ENCODE data around the gene MEAF6.
"Not testable (repeated sequence)": the region's sequence is repeated elsewhere in the genome, so short reads cannot be mapped to it uniquely, and the experiment has no call there.

The MEAF6 gene

DNA sequence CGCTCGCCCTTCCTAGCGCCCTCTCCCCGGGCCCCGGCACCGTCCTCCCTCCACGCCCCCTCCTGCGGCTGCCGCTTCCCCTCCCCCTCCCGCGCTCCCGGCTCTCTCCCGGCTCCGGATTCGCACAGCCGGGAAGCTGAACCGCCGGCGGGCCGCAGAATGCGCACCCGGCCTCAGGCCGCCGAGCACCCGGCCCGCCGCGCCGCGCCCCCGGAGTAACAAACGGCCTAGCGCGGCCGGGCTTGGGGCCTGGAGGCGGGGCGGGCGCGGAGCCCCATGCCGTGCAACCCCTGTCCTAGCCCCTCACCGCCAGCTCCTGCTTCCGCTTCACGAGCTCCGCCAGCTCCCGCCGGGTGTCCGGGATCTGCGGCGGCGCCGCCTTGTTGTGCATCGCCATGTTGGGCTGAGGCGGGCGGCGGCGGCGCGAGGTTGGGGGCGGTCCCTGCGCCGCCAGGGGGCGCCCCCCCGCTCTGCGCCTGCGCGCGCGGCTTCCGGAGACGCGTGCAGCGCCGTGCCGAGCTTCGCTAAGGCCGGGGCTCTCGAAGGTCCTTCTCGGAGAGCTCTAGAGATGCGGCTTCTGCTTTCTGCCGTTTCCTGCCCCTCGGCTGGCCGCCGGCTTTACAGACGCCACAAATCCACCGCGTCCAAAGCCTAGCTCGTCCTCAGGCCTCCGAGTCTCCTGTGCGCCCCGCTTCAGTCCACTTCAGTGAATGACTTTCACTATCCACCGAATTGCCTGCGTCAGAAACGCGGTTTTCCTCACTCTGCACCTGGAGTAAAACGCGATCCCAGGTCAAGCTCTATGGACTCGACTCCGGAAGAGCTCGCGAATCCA is at the start of gene MEAF6:
Gene MEAF6, minus strand, starts transcription at position 417 of the 835 bp plus-strand sequence. Its CDS starts 20 bp downstream, at position 397.
- peak; percentile 82 to 88 for DNase-seq

GRCh38 chr1:37562984-37563383 is 48.4 kb upstream of the MEAF6 start:
- DNase-seq = no peak

DNA sequence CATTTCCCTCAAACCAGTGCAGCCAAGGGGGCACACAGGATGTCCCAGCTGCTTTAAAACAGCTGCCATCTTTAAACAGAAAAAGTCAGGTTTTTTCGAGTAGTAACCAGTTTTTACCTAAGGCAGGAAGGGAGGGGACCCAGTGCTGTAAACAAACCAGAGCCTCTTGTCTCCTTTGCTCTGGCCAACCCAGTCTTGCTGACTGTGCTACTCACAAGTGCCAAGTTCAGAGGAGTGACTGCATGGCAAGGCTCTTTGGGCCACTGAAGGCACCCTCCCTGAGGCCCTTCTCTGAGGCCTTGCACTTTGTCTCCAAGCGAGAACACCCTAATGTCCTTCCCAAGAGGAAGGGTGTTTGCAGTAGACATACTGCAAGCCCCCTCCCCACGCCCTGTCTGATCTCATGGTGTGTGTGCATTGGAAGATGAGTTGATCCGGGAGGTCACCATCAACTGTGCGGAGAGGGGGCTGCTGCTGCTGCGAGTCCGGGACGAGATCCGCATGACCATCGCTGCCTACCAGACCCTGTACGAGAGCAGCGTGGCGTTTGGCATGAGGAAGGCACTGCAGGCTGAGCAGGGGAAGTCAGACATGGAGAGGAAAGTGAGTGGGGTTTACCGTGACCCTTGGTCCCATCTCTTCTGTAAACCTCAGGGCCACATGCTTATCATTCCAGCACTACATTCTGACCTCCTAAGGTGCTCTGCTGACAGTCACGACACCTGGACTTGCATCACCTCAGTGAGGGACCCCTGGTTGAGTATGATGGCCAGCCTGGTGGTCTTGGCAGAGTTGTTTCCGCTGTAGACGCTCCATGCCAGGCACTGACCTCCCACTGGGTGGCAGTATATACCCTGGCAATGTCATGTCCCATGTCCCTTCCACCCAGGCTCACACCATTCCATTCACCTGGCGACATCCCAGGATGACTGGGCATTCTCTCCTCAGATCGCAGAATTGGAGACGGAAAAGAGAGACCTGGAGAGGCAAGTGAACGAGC is 46.9 kb upstream of the MEAF6 start:
- DNase-seq = peak; percentile 9 to 42

DNA sequence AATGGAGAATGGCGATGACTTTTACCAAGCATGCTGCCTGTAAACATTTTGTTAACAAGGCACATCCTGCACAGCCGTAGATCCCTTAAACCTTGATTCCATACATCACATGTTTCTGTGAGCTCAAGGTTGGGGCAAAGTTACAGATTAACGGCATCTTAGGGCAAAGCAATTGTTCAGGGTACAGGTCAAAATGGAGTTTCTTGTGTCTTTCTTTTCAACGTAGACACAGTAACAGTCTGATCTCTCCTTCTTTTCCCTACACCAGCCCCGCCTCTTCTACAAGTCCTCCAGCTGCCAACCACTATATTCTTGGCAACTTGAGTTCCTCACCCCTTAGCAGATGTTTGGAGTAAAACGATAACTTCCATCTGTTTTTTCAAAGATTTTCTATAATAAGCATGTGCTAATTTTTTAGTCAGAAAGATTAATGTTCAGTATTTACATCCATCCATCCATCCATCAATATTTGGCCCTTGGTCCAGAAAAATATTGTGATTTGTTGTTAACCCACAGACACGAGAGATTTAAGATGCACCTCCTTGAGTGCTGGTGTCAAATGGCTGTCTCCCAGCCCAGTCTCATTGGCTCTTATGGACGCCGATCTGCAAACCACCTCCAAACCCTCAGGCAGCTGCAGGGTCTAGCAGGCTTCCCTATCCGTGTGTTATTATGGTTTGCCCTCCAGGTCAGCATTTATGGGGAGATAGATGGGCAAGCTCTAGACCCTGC is 46.0 kb upstream of the MEAF6 start:
- DNase-seq = no peak

GRCh38 chr1:37559957-37560379 is 45.4 kb upstream of the MEAF6 start:
- not testable (repeated sequence) for DNase-seq

DNA sequence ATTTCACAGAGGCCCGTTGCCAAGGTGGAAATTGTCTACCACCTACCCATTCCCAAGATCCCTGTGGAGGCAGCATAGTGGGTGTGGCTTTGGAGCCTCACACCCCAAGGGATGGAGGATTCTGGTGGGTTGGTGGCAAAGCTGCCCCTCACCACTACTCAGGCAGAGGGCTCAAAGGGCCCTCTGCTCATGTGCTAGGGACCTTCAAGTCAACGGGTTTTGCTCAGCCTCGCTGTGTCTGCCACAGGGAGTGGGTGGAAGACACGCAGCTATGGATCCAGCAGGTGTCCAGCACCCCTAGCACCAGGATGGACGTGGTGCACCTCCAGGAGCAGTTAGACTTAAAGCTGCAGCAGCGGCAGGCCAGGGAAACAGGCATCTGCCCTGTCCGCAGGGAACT is 44.5 kb upstream of the MEAF6 start:
- DNase-seq = no peak

GRCh38 chr1:37558411-37558810 is 43.8 kb upstream of the MEAF6 start:
- no peak for DNase-seq

DNA sequence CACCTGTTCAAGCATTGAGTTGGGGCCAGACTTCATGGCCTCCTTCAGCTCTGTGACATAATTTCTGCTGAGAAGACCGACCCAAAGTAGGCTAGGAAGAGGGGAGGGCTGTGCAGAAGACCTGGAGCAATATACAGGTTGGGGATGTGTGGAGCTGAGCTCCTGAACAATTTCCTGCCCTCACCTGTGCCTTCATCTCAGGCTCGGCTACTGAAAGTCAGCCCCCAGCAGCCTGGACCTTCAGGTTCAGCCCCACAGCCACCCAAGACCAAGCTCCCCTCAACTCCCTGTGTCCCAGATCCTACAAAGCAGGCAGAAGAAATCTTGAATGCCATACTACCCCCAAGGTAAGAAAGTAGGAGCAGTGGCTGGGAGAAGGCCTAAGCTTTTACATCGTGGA is 42.8 kb upstream of the MEAF6 start:
- no peak for DNase-seq

DNA sequence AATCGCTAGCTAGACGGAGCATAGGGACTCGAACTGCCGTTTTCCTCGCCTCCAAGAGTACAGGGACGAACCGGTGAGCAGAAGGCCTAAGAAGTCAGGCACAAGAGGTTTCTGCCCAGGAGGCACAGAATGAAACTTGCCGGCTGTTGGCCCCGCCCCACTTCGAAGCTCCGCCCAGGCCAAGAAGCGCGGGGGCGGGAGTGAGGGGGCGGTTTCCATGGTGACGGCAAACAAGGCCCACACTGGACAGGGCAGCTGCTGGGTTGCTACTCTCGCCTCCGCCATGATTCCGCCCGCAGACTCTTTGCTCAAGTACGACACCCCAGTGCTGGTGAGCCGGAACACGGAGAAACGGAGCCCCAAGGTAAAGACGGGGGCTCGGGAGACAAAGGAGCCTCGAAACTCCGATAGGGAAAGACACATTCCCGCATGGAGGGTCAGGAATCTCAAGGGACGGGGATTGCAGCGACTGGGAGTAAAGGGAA is 42.2 kb upstream of the MEAF6 start, which contains the start of gene DNALI1:
Gene DNALI1, plus strand, starts transcription at position 229 of the 485 bp plus-strand sequence. Its CDS starts 55 bp downstream, at position 284.
- peak; percentile 25 to 37 for DNase-seq

DNA sequence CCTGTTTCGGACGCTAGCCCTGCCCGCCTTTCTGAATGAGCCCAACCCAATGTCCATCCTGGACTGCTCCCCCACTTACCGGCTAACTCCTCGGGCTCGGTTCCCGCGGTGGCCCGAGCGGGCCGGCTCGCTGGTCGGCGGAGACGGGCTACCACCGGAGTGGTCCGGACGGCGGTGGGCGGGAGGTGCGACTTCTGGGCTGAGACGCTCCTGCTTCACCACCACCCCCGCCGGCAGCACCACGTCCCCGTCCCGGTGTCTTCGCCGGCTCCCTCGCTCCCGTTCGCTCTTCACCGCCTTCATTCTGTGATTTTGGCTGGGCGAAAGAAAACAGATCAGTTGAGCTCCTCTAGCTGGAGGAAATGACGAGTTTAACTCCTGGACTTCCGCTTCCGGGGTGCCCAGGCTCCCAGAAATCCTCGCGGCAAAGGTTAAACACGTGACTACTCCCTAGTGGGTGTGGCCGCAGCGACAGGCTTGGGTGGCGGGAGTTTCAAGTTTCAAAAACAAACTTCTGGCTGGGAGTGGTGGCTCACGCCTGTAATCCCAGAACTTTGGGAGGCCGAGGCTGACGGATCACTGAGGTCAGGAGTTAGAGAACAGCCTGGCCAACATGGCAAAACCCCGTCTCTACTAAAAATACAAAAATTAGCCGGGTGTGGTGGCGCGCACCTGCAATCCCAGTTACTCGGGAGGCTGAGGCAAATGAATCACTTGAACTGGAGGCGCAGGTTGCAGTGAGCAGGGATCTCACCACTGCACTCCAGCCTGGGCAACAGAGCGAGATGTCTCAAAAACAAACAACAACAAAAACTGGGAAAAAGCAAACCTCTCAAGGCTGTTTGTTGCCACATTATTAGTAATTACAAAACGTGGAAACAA is 39.6 kb upstream of the MEAF6 start, which contains the start of gene SNIP1:
Gene SNIP1, minus strand, starts transcription at position 367 of the 882 bp plus-strand sequence. Its CDS starts 64 bp downstream, at position 303.
- peak; percentile 93 to 94 for DNase-seq

DNA sequence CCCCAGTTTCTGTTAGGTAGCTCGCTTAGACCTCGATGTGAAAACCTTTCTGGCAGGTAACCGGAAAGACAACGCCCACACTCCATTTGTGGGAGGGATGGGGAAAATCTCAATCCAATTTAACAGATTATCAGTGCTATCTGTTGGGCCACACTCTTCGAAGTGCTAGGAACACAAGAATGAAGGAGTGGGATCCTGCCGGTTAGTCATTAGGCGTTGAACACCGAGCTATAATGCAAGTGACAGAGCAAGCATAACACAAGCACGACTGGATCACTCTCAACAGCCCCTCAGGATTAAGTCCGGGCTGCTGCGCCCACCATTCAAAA is 39.0 kb upstream of the MEAF6 start:
- no peak for DNase-seq

DNA sequence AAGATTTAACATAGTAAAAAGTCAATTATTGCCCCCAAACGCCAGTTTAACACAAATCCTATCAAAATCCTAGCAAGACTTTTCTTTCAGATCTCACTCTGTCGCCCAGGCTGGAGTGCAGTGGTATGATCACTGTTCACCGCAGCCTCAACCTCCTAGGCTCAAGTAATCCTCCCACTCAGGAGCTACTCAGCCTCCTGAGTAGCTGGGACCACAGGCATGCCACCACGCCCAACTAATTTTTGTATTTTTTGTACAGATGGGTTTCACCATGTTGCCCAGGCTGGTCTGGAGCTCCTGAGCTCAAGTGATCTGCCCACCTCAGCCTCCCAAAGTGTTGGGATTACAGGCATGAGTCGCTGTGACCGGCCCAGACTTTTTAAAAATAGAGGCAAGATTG is 34.8 kb upstream of the MEAF6 start:
- DNase-seq = no peak

DNA sequence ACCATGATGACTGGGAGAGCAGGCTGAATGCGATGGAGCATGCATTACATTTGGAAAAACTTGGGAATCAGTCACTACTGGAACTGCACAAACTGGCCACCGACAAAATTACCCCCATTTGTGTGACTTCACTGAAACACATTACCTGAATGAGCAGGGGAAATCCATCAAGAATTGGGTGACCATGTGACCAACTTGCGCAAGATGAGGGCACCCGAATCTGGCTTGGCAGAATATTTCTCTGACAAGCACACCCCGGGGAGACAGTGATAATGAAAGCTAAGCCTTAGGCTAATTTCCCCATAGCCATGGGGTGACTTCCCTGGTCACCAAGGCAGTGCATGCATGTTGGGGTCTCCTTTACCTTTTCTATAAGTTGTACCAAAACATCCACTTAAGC is 30.5 kb upstream of the MEAF6 start:
- DNase-seq = no peak

DNA sequence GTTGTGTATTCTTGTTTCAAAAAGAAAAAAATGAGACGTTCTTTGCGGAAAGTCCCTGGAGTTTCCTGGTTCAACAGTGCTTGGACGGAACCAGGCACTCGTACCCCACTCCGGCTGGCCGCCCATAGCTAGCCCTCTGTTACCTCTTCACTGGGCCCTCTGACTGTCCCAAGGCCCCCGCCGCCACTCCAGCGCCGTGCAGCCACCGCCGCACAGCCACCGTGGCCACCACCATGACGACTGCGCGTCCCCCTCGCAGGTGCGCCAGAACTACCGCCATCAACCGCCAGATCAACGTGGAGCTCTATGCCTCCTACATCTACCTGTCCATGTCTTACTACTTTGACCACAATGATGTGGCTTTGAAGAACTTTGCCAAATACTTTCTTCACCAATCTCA is 30.0 kb upstream of the MEAF6 start:
- DNase-seq = no peak

DNA sequence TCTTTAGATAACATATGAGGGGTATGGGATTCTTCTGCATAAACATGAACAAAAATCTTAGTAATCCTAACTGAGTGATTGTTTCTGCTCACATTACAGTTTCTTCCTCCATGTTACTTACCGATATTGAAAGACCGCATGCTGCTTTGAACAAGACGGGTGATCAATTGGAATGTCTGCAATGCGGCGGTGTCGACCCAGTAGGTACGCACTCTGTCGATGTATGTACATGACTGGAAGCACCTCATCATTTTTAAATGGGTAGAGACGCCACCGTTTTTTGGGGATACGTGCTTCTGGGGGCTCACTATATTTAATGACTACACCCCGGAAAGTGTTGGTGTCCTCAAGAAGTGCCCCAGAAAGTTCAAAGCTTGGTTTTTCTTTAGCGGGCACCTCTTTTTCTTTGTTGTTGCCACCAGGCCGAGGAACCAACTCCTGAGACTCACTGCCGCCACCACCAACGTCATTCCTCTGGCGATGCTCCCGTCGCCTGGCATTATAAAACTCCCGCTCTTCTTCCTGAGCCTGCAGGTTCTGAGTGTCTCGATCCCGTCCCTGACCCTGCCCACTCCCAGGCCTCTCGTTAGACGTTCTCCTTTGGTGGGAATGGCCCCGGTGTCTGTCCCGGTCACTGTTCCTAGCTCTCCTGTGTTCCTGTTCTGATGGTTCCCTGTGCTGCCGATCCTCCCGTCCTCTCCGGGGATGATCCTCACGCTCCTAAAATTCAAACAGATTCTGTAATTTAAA is 25.6 kb upstream of the MEAF6 start:
- DNase-seq = no peak

DNA sequence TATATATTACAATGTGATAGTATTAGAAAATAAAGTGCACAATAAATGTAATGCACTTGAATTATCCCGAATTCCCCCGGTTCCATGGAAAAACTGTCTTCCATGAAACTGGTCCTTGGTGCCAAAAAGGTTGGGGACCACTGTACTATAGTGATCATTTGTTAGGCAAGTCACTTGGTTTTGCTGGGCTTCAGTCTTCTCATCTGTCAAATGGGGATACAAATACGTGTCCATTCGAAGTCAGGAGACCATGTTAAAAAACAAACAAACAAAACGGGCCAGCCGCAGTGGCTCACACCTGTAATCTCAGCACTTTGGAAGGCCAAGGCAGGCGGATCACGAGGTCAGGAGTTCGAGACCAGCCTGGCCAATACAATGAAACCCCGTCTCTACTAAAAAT is 24.6 kb upstream of the MEAF6 start:
- DNase-seq = not testable (repeated sequence)

GRCh38 chr1:37537378-37537777 is 22.8 kb upstream of the MEAF6 start:
- DNase-seq = no peak

DNA sequence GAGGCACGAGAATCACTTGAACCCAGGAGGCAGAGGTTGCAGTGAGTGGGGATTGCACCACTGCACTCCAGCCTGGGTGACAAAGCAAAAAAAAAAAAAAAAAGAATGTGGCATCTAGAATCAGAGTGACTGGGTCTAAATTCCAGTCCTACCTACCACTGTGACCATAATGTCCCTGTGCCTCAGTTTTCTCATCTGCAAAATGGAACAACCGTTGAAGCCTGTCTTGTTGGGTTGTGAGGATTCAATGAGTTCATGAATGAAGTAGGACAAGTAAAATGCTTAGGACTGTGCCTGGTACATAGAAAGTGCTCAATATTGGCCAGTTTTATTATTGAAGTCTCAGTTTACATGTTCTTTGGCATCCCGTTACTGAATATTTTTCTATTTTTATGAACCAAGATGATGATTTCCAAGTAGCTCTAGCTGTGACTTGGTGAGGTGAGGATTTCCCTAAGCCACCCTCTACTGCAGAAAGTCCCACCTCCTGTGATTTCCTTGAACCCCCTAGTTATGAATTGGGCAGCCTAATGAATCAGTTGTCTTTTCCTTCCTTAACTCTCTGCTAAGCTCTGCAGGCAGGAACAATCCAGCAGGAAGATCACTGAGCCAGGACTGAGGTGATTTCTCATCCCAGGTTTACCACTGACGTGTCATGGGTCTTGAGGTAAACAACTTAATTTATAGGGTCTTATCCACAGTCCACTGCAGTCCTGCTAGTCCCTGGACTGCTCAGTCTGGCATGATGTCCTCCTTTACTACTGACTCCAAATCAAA is 18.9 kb upstream of the MEAF6 start:
- no peak for DNase-seq

DNA sequence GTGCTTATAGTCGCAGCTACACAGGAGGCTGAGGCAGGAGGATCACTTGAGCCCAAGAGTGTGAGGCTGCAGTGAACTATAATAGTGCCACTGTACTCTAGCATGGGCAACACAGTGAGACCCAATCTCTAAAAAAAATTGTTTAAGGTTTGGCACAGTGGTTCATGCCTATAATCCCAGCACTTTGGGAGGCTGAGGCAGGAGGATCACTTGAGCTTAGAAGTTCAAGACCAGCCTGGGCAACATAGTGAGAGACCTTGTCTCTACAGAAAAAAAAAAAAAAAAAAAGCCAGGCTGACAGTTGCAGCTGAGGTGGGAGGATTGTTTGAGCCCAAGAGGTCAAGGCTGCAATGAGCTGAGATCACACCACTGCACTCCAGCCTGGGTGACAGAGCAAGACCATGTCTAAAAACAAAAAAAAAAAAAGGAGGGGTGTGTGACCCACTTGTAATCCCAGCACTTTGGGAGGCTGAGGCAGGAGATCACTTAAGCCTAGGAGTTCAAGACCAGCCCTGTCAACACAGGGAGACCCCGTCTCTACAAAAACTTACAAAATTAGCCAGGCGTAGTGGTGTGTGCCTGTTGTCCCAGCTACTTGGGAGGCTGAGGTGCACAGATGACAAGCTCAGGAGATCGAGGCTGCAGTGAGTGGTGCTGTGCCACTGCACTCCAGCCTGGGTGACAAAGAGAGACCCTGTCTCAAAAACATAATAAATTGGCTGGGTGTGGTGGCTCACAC is 18.0 kb upstream of the MEAF6 start:
- not testable (repeated sequence) for DNase-seq
